WERI-Rb-1 (cell line): Measurements from ENCODE around the gene ACVR1B.

Experiments used
- DNase-seq: peaks from one replicate; pipeline ENCODE4 v3.0.0-alpha.2; 2020
- H3K27ac ChIP-seq: fragments of 250-450 bp; sonication (Bioruptor Pico); 2 replicates; pipeline ENCODE4 v1.5.1; 2020; ENCODE audit warnings: mild to moderate bottlenecking, moderate library complexity
- H3K27me3 ChIP-seq: fragments of 250-450 bp; sonication (Bioruptor Pico); 2 replicates; pipeline ENCODE4 v1.5.1; 2021; ENCODE audit warnings: mild to moderate bottlenecking, low read depth, moderate library complexity; ENCODE audit not compliant: insufficient read depth, severe bottlenecking
- H3K36me3 ChIP-seq: fragments of 250-450 bp; sonication (Bioruptor Pico); 2 replicates; pipeline ENCODE4 v1.5.1; 2020; ENCODE audit warnings: mild to moderate bottlenecking, moderate library complexity
- H3K4me3 ChIP-seq: 2 replicates; pipeline ENCODE4 v1.5.1; 2011; ENCODE audit warnings: low read depth, mild to moderate bottlenecking, control low read depth, low read length
- H3K9me3 ChIP-seq: fragments of 250-450 bp; sonication (Bioruptor Pico); 2 replicates; pipeline ENCODE4 v1.5.1; 2021; ENCODE audit warnings: mild to moderate bottlenecking, moderate library complexity; ENCODE audit not compliant: severe bottlenecking
- TF ChIP-seq, protein P1 (sequence below): IDR thresholded peaks from 2 replicates; pipeline ENCODE4 v1.5.1; 2011; ENCODE audit warnings: low read depth, mild to moderate bottlenecking, control low read depth, inconsistent platforms, low read length

ACVR1B gene

DNA sequence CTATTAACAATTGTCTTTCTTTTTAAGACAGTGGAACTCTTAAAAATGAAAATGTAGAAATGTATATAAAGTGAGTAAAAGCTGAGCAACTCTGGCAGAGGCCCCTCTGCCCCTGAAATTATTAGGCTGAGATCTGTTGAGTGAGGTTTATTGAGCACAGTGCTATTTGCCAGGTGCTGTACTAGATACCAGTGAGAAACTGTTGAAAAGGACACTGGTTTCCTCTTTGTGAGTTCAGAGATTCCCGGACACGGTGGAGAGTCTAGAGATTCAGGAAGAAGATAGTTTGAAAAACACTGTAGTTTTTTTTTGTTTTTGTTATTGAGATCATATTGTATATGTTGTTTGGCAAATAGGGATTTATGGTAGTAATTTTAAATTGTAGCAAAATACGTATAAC is 11.2 kb downstream of the ACVR1B start:
- peaks cover 40% of the 10 kb centered on the region for H3K36me3 ChIP-seq
- H3K27ac ChIP-seq = no peak overlapping the region
- TF ChIP-seq, protein P1, sequence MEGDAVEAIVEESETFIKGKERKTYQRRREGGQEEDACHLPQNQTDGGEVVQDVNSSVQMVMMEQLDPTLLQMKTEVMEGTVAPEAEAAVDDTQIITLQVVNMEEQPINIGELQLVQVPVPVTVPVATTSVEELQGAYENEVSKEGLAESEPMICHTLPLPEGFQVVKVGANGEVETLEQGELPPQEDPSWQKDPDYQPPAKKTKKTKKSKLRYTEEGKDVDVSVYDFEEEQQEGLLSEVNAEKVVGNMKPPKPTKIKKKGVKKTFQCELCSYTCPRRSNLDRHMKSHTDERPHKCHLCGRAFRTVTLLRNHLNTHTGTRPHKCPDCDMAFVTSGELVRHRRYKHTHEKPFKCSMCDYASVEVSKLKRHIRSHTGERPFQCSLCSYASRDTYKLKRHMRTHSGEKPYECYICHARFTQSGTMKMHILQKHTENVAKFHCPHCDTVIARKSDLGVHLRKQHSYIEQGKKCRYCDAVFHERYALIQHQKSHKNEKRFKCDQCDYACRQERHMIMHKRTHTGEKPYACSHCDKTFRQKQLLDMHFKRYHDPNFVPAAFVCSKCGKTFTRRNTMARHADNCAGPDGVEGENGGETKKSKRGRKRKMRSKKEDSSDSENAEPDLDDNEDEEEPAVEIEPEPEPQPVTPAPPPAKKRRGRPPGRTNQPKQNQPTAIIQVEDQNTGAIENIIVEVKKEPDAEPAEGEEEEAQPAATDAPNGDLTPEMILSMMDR = no peak

DNA sequence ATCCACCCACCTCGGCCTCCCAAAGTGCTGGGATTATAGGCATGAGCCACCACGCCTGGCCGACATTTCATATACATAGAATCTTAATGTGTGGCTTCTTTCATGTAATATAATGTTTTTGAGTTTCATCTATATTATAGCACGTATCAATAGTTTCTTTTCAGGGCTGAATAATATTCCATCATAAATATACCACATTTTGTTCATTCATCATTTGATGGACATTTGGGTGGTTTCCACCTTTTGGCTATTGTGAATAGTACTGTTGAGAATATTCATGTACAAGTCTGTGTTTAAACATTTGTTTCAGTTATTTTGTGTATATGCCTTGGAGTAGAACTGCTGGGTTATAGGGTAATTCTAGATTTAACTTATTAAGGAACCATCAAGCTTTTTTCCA is 12.0 kb downstream of the ACVR1B start:
- Histone ChIP-seq H3K9me3 (no peaks in the 10 kb centered on the region), H3K4me3 (no peak overlapping the region), H3K36me3 (peaks cover 40% of the 10 kb centered on the region), H3K27me3 (no peaks in the 10 kb centered on the region), H3K27ac (no peak overlapping the region)
- TF ChIP-seq, protein P1 = no peak
- DNase-seq = no peak

More for the DNA sequence above, 11.2 kb downstream of the ACVR1B start:
- DNase-seq = no peak
- no peaks in the 10 kb centered on the region for H3K9me3 ChIP-seq
- no peak overlapping the region for H3K4me3 ChIP-seq
- no peaks in the 10 kb centered on the region for H3K27me3 ChIP-seq

DNA sequence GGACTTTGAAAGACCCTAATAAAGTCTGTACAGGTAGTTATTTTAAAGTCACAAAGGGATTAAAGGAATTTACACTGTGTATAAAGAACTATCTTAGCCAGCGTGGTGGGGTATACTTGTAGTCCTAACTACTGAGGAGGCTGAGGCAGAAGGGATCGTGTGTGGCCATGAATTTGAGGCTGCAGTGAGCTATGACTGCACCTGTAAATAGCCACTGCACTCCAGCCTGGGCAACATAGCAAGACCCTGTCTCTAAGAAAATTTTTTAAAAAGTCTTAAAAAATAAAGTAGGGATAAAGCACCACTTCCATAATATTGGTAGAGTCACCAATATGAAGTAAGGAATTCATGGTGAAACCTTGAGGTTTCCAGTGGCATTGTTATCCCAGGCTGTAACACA is 18.1 kb downstream of the ACVR1B start:
- no peaks in the 10 kb centered on the region for H3K9me3 ChIP-seq
- TF ChIP-seq, protein P1 = no peak
- H3K27me3 ChIP-seq = no peaks in the 10 kb centered on the region
- no peak for DNase-seq
- no peak overlapping the region for H3K27ac ChIP-seq
- H3K4me3 ChIP-seq = no peak overlapping the region
- H3K36me3 ChIP-seq = peaks cover 9% of the 10 kb centered on the region; the same call in 1 of the 2 replicates

DNA sequence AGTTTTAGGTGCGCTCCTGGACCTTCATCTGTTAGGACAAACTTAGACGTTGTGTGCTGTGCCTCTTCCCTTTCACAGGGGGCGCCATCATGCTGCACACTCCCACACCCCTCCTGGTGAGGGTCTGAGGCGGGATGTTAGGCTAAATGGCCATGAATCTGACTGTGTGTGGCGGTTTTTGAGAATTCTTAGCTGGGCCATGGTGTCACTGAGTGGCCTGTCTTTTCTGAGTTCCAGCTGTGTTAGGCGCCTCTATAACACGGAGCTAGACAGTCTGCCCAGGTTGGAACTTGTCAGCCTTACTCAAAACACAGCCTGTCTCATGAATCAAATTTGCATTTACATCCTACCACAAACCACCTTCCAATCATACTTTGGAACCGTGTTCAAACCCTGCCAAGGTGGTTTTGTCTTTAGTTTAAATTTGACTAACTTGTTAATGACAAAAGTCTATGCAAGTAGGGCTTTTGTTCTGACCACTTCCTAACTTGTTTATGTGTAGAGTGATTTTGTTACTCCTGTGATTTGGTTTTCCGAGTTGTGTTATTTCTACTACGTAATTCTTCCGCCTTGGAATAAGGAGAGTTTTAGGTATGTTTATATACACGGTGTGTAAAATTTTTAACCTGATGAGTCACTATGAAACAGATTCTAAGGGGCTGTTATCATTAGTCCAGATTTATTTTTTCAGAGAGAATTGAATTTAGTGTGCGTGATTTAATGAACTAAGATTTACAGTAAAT is 19.6 kb downstream of the ACVR1B start:
- Histone ChIP-seq H3K27ac (no peak overlapping the region), H3K27me3 (no peaks in the 10 kb centered on the region), H3K9me3 (no peaks in the 10 kb centered on the region), H3K4me3 (no peak overlapping the region), H3K36me3 (peaks cover 19% of the 10 kb centered on the region)
- DNase-seq = peak; percentile 22
- TF ChIP-seq, protein P1 = peak; percentile 78

DNA sequence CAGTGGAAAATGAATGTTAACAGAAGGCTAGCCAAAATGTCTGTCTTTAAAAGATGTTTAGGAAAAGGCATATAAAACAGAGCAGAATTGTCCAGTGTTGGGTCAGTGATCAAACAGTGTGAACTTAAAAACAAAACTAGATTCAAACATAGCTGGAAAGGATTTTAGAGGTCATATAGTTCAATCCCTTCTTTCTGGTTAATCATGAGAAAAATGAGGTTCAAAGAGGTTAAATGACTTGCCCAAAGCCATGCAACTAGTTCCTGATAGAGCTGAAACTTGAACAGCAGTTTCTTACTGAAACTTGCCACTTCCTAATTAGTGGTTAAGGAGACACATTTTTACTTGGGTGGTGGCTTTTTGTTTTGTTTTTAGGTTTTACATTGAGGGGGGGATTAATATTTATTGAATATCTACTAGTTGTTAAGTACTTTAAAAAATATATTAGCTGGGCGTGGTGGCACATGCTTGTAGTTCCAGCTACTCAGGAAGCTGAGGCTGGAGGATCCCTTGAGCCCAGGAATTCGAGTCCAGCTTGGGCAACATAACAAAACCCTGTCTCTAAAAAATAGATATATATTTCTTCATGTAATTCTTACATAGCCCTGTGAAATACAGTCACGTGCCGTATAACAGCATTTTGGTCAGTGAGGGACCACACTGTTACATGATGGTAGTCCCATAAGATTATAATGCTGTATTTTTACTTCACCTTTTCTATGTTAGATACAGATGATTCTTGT is 20.4 kb downstream of the ACVR1B start:
- H3K4me3 ChIP-seq = no peak overlapping the region
- peaks cover 22% of the 10 kb centered on the region for H3K36me3 ChIP-seq
- H3K27me3 ChIP-seq = no peaks in the 10 kb centered on the region
- TF ChIP-seq, protein P1 = no peak
- no peaks in the 10 kb centered on the region for H3K9me3 ChIP-seq
- DNase-seq = no peak
- no peak overlapping the region for H3K27ac ChIP-seq
